H1 (cell line): ENCODE data around the gene RBMX2. TPM values are rescaled to one million over a fixed set of nuclear protein-coding genes. Genes with fewer than 3 reads are reported as not detected.

Source experiments
- CTCF ChIA-PET: fragments of 300-600 bp; sonication (Branson Sonifier 250); formaldehyde crosslinking; loops from one replicate; lab custom pipeline; 2021; ENCODE audit not compliant: partially characterized antibody; lab: Charles Lee
- POLR2A ChIA-PET: fragments of 300-600 bp; sonication (Branson Sonifier 250); formaldehyde crosslinking; loops from one replicate; lab custom pipeline; 2021; ENCODE audit warnings: inconsistent platforms; ENCODE audit not compliant: partially characterized antibody; lab: Charles Lee
- DNase-seq, 2 experiments: peaks; one replicate each; pipeline versions ENCODE4 v3.0.0 to v3.0.0-alpha.2; 2010 to 2022; ENCODE audit warnings: low spot score in 2 of 2, low read depth in 1 of 2, mixed read lengths in 1 of 2
- FAIRE-seq: peaks from 2 replicates; lab custom pipeline; 2011; peaks lifted over from hg19 to GRCh38; lab: Jason Lieb, UNC
- H2AFZ ChIP-seq: 2 replicates; pipeline ENCODE4 v1.8.1; 2012; ENCODE audit warnings: low read length, inconsistent platforms
- H2AK5ac ChIP-seq: 2 replicates; pipeline ENCODE4 v1.6.1; 2013; ENCODE audit warnings: low read depth, low read length
- H2BK120ac ChIP-seq: replicated peaks from 2 replicates; pipeline ENCODE3; 2013; ENCODE audit warnings: low read depth, low read length, inconsistent platforms
- H2BK12ac ChIP-seq: 2 replicates; pipeline ENCODE4 v1.6.1; 2013; ENCODE audit warnings: low read depth, low read length
- H2BK15ac ChIP-seq: 2 replicates; pipeline ENCODE4 v1.6.1; 2013; ENCODE audit warnings: low read length
- H2BK20ac ChIP-seq: 2 replicates; pipeline ENCODE4 v1.6.1; 2013; ENCODE audit warnings: low read length
- H2BK5ac ChIP-seq: 2 replicates; pipeline ENCODE4 v1.6.1; 2013; ENCODE audit warnings: low read depth, low read length
- H3K14ac ChIP-seq: 2 replicates; pipeline ENCODE4 v1.6.1; 2013; ENCODE audit warnings: inconsistent platforms; ENCODE audit not compliant: insufficient read length
- H3K18ac ChIP-seq: 2 replicates; pipeline ENCODE4 v1.6.1; 2013; ENCODE audit warnings: low read length; ENCODE audit errors: extremely low read depth
- H3K23ac ChIP-seq: 2 replicates; pipeline ENCODE4 v1.6.1; 2013; ENCODE audit warnings: inconsistent platforms; ENCODE audit not compliant: insufficient read length
- H3K23me2 ChIP-seq: 2 replicates; pipeline ENCODE4 v1.6.1; 2013; ENCODE audit warnings: low read depth, low read length
- H3K27ac ChIP-seq: 2 replicates; pipeline ENCODE4 v1.6.1; 2011; ENCODE audit warnings: low read depth, low read length, inconsistent platforms
- H3K27me3 ChIP-seq, 4 experiments: replicated peaks in 1 of 4; 1 replicate in 1 of 4; 2 replicates in 3 of 4; pipeline versions ENCODE4 v1.6.1 to v1.8.1; 2011 to 2013; ENCODE audit warnings: low read length in 3 of 4, mild to moderate bottlenecking in 3 of 4, inconsistent platforms in 2 of 4, mixed read lengths in 2 of 4, moderate library complexity in 1 of 4; ENCODE audit not compliant: control insufficient read depth in 3 of 4, insufficient read depth in 3 of 4; ENCODE audit errors: extremely low read depth in 1 of 4
- H3K36me3 ChIP-seq, 4 experiments: 2 replicates each; pipeline versions ENCODE4 v1.6.1 to v1.8.1; 2011 to 2013; ENCODE audit warnings: mild to moderate bottlenecking in 4 of 4, low read length in 3 of 4, moderate library complexity in 2 of 4, control low read depth in 1 of 4, inconsistent platforms in 1 of 4; ENCODE audit not compliant: insufficient read depth in 4 of 4, control insufficient read depth in 2 of 4
- H3K4ac ChIP-seq: replicated peaks from 2 replicates; pipeline ENCODE3; 2013; ENCODE audit warnings: low read length, low read depth, mixed read lengths, inconsistent platforms; ENCODE audit not compliant: insufficient read length
- H3K4me1 ChIP-seq, 4 experiments: replicated peaks in 1 of 4; 1 replicate in 1 of 4; 2 replicates in 3 of 4; pipeline versions ENCODE4 v1.6.1 to v1.8.1; 2011 to 2013; ENCODE audit warnings: low read length in 3 of 4, inconsistent platforms in 2 of 4, mixed read lengths in 1 of 4; ENCODE audit not compliant: insufficient read depth in 4 of 4, control insufficient read depth in 3 of 4
- H3K4me2 ChIP-seq, 2 experiments: 2 replicates each; pipeline versions ENCODE4 v1.6.1 to v1.8.1; 2011 to 2013; ENCODE audit warnings: low read depth in 2 of 2, low read length in 2 of 2, control low read depth in 1 of 2, inconsistent platforms in 1 of 2, mild to moderate bottlenecking in 1 of 2; ENCODE audit not compliant: insufficient read depth in 1 of 2
- H3K4me3 ChIP-seq, 4 experiments: fragments of 200-600, 300-600 bp in 1 of 4; sonication (generic), shearing (Covaris generic), sonication (Bioruptor Twin) in 1 of 4; 2 replicates each; pipeline versions ENCODE4 v1.5.1 to v1.8.1; 2011 to 2016; ENCODE audit warnings: low read length in 4 of 4, low read depth in 3 of 4, control low read depth in 2 of 4, inconsistent platforms in 2 of 4, mild to moderate bottlenecking in 2 of 4, mixed read lengths in 1 of 4, moderate library complexity in 1 of 4; ENCODE audit not compliant: insufficient read depth in 2 of 4; ENCODE audit errors: extremely low read depth in 1 of 4
- H3K56ac ChIP-seq: replicated peaks from 2 replicates; pipeline ENCODE3; 2013; ENCODE audit warnings: low read depth, mild to moderate bottlenecking, mixed read lengths, low read length, inconsistent platforms; ENCODE audit not compliant: insufficient read length
- H3K79me1 ChIP-seq: 2 replicates; pipeline ENCODE4 v1.6.1; 2013; ENCODE audit warnings: low read depth, low read length, control low read depth
- H3K79me2 ChIP-seq, 2 experiments: 2 replicates each; pipeline versions ENCODE4 v1.6.1 to v1.8.1; 2012 to 2013; ENCODE audit warnings: low read length in 2 of 2, mild to moderate bottlenecking in 2 of 2, inconsistent platforms in 1 of 2; ENCODE audit not compliant: insufficient read depth in 2 of 2, control insufficient read depth in 1 of 2
- H3K9ac ChIP-seq, 4 experiments: replicated peaks in 1 of 4; 1 replicate in 1 of 4; 2 replicates in 3 of 4; pipeline versions ENCODE4 v1.6.1 to v1.8.1; 2011 to 2013; ENCODE audit warnings: low read depth in 3 of 4, low read length in 3 of 4, control low read depth in 2 of 4, mild to moderate bottlenecking in 2 of 4, moderate library complexity in 2 of 4, inconsistent platforms in 1 of 4; ENCODE audit errors: extremely low read depth in 1 of 4
- H3K9me3 ChIP-seq, 2 experiments: 2 replicates each; pipeline versions ENCODE4 v1.6.1 to v1.8.1; 2012 to 2013; ENCODE audit warnings: mild to moderate bottlenecking in 2 of 2, moderate library complexity in 2 of 2, control low read depth in 1 of 2, inconsistent platforms in 1 of 2, low read depth in 1 of 2, low read length in 1 of 2, mixed read lengths in 1 of 2; ENCODE audit not compliant: insufficient read depth in 2 of 2
- H4K20me1 ChIP-seq, 2 experiments: replicated peaks in 1 of 2; 2 replicates each; pipeline versions ENCODE3 to v1.8.1; 2011 to 2013; ENCODE audit warnings: inconsistent platforms in 2 of 2, low read length in 2 of 2, mild to moderate bottlenecking in 1 of 2; ENCODE audit not compliant: insufficient read depth in 2 of 2, control insufficient read depth in 1 of 2
- H4K5ac ChIP-seq: 2 replicates; pipeline ENCODE4 v1.6.1; 2013; ENCODE audit warnings: low read length, low read depth, mixed read lengths, inconsistent platforms; ENCODE audit not compliant: insufficient read length
- H4K8ac ChIP-seq: 2 replicates; pipeline ENCODE4 v1.8.0; 2013; ENCODE audit warnings: mild to moderate bottlenecking, moderate library complexity, low read length, inconsistent platforms; ENCODE audit not compliant: insufficient read depth; ENCODE audit errors: extremely low read depth
- H4K91ac ChIP-seq: replicated peaks from 2 replicates; pipeline ENCODE3; 2013; ENCODE audit warnings: low read length, mixed read lengths, inconsistent platforms; ENCODE audit not compliant: insufficient read length
- CEBPB ChIP-seq: IDR thresholded peaks from 2 replicates; pipeline ENCODE4 v1.6.1; 2012; ENCODE audit warnings: low read depth, low read length
- CHD1 ChIP-seq: IDR thresholded peaks from 2 replicates; pipeline ENCODE4 v1.6.1; 2012; ENCODE audit warnings: low read depth, low read length, improper control_type of control experiment
- MAFK ChIP-seq: IDR thresholded peaks from 2 replicates; pipeline ENCODE4 v1.6.1; 2012; ENCODE audit warnings: low read depth, mild to moderate bottlenecking, improper control_type of control experiment, low read length
- PHF8 ChIP-seq: fragments of 200-600 bp; sonication (generic); conservative IDR thresholded peaks from 2 replicates; pipeline ENCODE4 v1.7.1; 2012; ENCODE audit warnings: low read depth, mild to moderate bottlenecking, inconsistent platforms, low read length, moderate library complexity
- POLR2AphosphoS5 ChIP-seq: IDR thresholded peaks from 2 replicates; pipeline ENCODE4 v1.6.1; 2011; ENCODE audit warnings: low read depth, low read length
- TBP ChIP-seq: IDR thresholded peaks from 2 replicates; pipeline ENCODE4 v1.6.1; 2011; ENCODE audit warnings: low read depth, low read length, improper control_type of control experiment
- TCF12 ChIP-seq: IDR thresholded peaks from 2 replicates; pipeline ENCODE4 v1.6.1; 2011; ENCODE audit warnings: low read depth, mild to moderate bottlenecking, low read length
- WGBS, 2 experiments: shearing (Covaris generic) in 1 of 2; methylation state at CpG; one replicate each; pipeline versions ENCODE4 v1.1.6 to v1.1.7; 2013 to 2015; ENCODE audit warnings: low lambda C conversion rate in 2 of 2, mixed read lengths in 2 of 2, inconsistent platforms in 1 of 2, low coverage in 1 of 2, missing lambda C conversion rate in 1 of 2; ENCODE audit not compliant: insufficient replicate concordance in 2 of 2, insufficient coverage in 1 of 2, insufficient read length in 1 of 2; ENCODE audit errors: extremely low coverage in 1 of 2, missing lambda C conversion rate in 1 of 2; 5-methylcytosine and 5-hydroxymethylcytosine counted together
- polyA plus RNA-seq, 7 experiments: library from polyadenylated mRNA; depleted of rRNA in 3 of 7; stranded (reverse) in 5 of 7; unstranded in 2 of 7; fragments of >200 nt in 5 of 7; fragments of 200-250 nt in 2 of 7; gene quantifications; 1 replicate in 5 of 7; 2 replicates in 1 of 7; 4 replicates in 1 of 7; pipeline versions ENCODE4 v1.2.1 to v1.2.3, GENCODE V29; 2011 to 2013; ENCODE audit warnings: missing spikeins in 2 of 7, mixed read lengths in 2 of 7
- total RNA-seq: library from RNA; stranded (reverse); fragmentation: NEBNext Ultra II Directional; extraction: Animal tissue kit (Norgen Biotek cat#: 25700); gene quantifications from 2 replicates; pipeline ENCODE4 v1.2.1, GENCODE V29; 2021

The RBMX2 gene
- total and polyA plus RNA-seq, 2 of the 8 experiments (the other 6 are each of a cell fraction or from before 2014, with no cell fraction given), result 10.8 to 23.2 TPM

DNA sequence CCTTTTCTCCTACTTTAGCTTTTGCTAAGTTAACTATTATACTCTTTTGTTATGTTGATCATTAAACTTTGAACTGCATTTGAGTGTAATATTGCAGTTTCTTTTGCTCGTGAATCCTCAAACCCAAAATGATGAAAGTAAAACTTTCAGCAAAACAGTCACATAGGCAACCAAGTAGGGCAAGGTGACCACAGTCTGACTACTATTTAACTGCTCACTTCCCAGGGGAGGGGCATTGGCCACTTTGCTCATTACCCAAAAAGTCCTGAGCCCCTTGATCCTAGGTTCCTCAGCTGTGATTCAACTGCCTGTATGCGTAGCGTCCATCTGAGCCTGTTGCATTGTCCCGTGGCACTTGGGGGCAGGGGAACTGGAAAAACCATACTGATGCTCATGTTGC lies 17.0 kb downstream of the RBMX2 start:
- CTCF ChIA-PET, result interaction anchor here (0.6 to 1.5 kb wide), 2 partner anchors 444 to 498 kb away, joined by 3 read pairs; no protein-coding TSS in a partner anchor

More for the DNA sequence above, 17.0 kb downstream of the RBMX2 start:
- WGBS, 2 experiments, result 91% methylated on average over 4 of the region's 4 CpGs; no CpG with 5 or more reads in 1 of the 2 experiments
- H3K9ac ChIP-seq, result no peak overlapping the region
- no peaks in the 10 kb centered on the region for H3K23me2 ChIP-seq
- no peak overlapping the region for H2AFZ ChIP-seq
- H3K36me3 ChIP-seq, result peaks cover 0 to 3% (median 0%) of the 10 kb centered on the region in 4 experiments; a peak in 1 of 8 replicates
- H2BK20ac ChIP-seq, result no peak overlapping the region
- H4K8ac ChIP-seq, result no peak overlapping the region
- no peak overlapping the region for H3K4ac ChIP-seq
- no peak overlapping the region for H3K23ac ChIP-seq
- H3K4me2 ChIP-seq, result no peak overlapping the region
- no peak for FAIRE-seq
- no peaks in the 10 kb centered on the region for H3K9me3 ChIP-seq
- H4K20me1 ChIP-seq, result no peaks in the 10 kb centered on the region
- POLR2A ChIA-PET, result no interaction called here
- H2BK120ac ChIP-seq, result no peak overlapping the region
- H3K27ac ChIP-seq, result no peak overlapping the region
- H4K5ac ChIP-seq, result no peak overlapping the region
- H2BK12ac ChIP-seq, result no peak overlapping the region
- H3K79me2 ChIP-seq, result no peaks in the 10 kb centered on the region
- no peak overlapping the region for H3K56ac ChIP-seq
- TF ChIP-seq TCF12 (no peak), TBP (no peak), CEBPB (no peak), CHD1 (no peak), POLR2AphosphoS5 (no peak), MAFK (no peak), PHF8 (no peak)
- H3K4me3 ChIP-seq, result no peak overlapping the region
- no peak overlapping the region for H2BK5ac ChIP-seq
- H3K27me3 ChIP-seq, result no peaks in the 10 kb centered on the region
- H3K4me1 ChIP-seq, result no peaks in the 10 kb centered on the region; a peak in 2 of 7 replicates
- H3K79me1 ChIP-seq, result no peaks in the 10 kb centered on the region
- H4K91ac ChIP-seq, result no peak overlapping the region
- H2BK15ac ChIP-seq, result no peak overlapping the region
- no peak overlapping the region for H2AK5ac ChIP-seq
- no peak for DNase-seq
- H3K18ac ChIP-seq, result no peak overlapping the region
- H3K14ac ChIP-seq, result no peak overlapping the region
